ENCODE results near the gene ARHGEF12.

DNA sequence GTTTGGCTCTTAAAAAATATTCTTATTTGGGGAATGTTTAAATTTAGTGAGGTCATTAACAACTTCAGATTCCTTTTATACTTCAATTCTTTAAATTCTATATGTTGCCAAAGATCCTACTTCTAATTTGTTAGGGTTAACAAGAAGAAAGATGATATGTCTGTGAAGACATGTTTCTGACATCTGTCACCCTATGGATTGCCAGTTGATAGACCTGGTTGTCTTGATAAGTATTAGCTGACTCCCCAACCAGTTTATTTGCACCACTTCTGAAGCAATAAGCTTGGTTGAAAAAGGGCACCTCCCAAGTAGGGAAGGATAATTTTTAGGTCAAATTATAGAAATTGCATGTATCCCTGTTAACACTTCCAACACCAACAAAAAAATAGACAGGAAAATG, 29.3 kb downstream of the ARHGEF12 start:
- TF ChIP-seq GATA3 (IDR thresholded peaks at IDR 0.05; ENCODE audit: low read depth, low read length) (no peak), GATA2 (IDR thresholded peaks at IDR 0.05; ENCODE audit: low read depth, low read length) (no peak)

All from SH-SY5Y (cell line).